ENCODE results near the gene TTC3. TPM values are rescaled to one million over a fixed set of nuclear protein-coding genes. Genes with fewer than 3 reads are reported as not detected.
"Not testable (repeated sequence)": the region's sequence is repeated elsewhere in the genome, so short reads cannot be mapped to it uniquely, and the experiment has no call there.

Gene TTC3
- total RNA-seq, 1 donor from 2014 or later = 44.3 TPM

DNA sequence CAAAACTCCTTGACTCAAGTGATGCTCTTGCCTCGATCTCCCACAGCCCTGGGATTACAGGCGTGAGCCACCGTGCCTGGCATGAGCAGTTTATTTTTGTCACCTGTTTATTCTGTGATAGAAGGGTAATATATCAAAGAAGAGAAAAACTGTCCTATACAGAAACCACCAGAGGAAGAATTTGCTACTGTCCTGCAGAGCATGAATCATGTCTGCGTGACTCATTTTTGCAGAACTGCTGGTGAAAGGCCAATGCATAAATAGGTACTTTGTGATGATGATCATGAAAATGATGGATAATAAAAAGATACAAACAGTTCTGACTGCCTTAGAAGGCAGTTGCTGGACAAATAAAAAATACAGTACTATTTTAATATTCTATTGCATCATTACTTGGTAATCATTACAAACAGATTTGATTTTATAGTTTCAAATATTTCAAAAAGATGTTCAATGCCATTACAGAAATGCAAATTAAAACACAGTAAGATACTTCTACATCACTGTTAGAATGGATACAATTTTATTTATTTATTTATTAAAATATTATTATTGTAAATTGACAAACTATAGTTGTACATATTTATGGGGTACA lies 40.1 kb upstream of the TTC3 start:
- no peak for DNase-seq
- Histone ChIP-seq H3K9me3 (replicated peaks) (no peaks in the 10 kb centered on the region), H3K27me3 (ENCODE audit: low read depth) (peaks cover 24% of the 10 kb centered on the region), H3K4me1 (no peaks in the 10 kb centered on the region), H3K27ac (replicated peaks) (no peak overlapping the region), H3K36me3 (no peaks in the 10 kb centered on the region), H3K4me3 (no peak overlapping the region)
- intact Hi-C loops (cut with micrococcal nuclease) = no loop called here
- TF ChIP-seq, protein P1, sequence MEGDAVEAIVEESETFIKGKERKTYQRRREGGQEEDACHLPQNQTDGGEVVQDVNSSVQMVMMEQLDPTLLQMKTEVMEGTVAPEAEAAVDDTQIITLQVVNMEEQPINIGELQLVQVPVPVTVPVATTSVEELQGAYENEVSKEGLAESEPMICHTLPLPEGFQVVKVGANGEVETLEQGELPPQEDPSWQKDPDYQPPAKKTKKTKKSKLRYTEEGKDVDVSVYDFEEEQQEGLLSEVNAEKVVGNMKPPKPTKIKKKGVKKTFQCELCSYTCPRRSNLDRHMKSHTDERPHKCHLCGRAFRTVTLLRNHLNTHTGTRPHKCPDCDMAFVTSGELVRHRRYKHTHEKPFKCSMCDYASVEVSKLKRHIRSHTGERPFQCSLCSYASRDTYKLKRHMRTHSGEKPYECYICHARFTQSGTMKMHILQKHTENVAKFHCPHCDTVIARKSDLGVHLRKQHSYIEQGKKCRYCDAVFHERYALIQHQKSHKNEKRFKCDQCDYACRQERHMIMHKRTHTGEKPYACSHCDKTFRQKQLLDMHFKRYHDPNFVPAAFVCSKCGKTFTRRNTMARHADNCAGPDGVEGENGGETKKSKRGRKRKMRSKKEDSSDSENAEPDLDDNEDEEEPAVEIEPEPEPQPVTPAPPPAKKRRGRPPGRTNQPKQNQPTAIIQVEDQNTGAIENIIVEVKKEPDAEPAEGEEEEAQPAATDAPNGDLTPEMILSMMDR (IDR thresholded peaks at IDR 0.05; ENCODE audit: borderline replicate concordance) = no peak

- H3K36me3 ChIP-seq; intact Hi-C loops (cut with micrococcal nuclease); H3K4me3 ChIP-seq; DNase-seq; H3K9me3 ChIP-seq (replicated peaks); H3K27ac ChIP-seq (replicated peaks); H3K4me1 ChIP-seq: not testable (repeated sequence)
- H3K27me3 ChIP-seq (ENCODE audit: low read depth) = peaks cover 19% of the 10 kb centered on the region
Measured at GRCh38 chr21:37034394-37034793, 38.7 kb upstream of the TTC3 start.

- Histone ChIP-seq H3K36me3 (no peaks in the 10 kb centered on the region), H3K4me1 (no peaks in the 10 kb centered on the region), H3K27me3 (ENCODE audit: low read depth) (peaks cover 19% of the 10 kb centered on the region), H3K27ac (replicated peaks) (no peak overlapping the region), H3K4me3 (no peak overlapping the region), H3K9me3 (replicated peaks) (no peaks in the 10 kb centered on the region)
- intact Hi-C loops (cut with micrococcal nuclease) = no loop called here
- TF ChIP-seq, protein P1 (IDR thresholded peaks at IDR 0.05; ENCODE audit: borderline replicate concordance) = no peak
- no peak for DNase-seq
Measured at GRCh38 chr21:37036177-37036576, 36.9 kb upstream of the TTC3 start.

DNA sequence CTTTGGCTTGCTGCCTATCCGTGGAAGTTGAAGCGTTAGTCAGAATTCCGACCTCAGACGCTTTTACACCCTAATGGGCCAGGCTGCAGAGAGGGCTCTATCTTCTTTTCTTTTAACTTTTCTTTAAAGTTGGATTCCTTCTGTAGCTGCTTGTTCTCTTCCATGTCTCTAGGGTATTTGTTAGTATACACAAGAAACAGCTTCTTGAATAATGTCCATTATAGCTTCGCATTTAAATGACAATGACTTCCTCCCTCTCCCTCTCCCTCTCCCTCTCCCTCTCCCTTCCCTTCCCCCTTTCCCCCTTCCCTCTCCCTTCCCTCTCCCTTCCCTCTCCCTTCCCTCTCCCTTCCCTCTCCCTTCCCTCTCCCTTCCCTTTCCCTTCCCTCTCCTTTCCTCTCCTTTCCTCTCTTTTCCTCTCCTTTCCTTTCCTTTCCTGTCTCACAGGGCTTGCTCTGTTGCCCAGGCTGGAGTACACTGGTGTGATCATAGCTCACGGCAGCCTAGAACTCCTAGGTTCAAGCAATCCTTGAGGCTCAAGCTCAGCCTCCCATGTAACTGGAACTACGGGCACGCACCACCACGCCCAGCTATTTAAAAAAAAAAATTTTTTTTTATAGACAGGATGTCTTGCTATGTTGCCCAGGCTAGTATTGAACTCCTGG lies 33.5 kb upstream of the TTC3 start:
- no peaks in the 10 kb centered on the region for H3K36me3 ChIP-seq
- H3K27me3 ChIP-seq (ENCODE audit: low read depth) = no peaks in the 10 kb centered on the region
- no peak overlapping the region for H3K4me3 ChIP-seq
- no peaks in the 10 kb centered on the region for H3K4me1 ChIP-seq
- DNase-seq = no peak
- intact Hi-C loops (cut with micrococcal nuclease) = no loop called here
- TF ChIP-seq, protein P1 (IDR thresholded peaks at IDR 0.05; ENCODE audit: borderline replicate concordance) = no peak
- H3K27ac ChIP-seq (replicated peaks) = no peak overlapping the region
- H3K9me3 ChIP-seq (replicated peaks) = no peaks in the 10 kb centered on the region

GRCh38 chr21:37040212-37040611 lies 32.8 kb upstream of the TTC3 start:
- no peak for DNase-seq
- Histone ChIP-seq H3K27ac (replicated peaks) (no peak overlapping the region), H3K4me1 (no peaks in the 10 kb centered on the region), H3K4me3 (no peak overlapping the region), H3K27me3 (ENCODE audit: low read depth) (no peaks in the 10 kb centered on the region), H3K9me3 (replicated peaks) (no peaks in the 10 kb centered on the region), H3K36me3 (no peaks in the 10 kb centered on the region)
- TF ChIP-seq, protein P1 (IDR thresholded peaks at IDR 0.05; ENCODE audit: borderline replicate concordance) = no peak
- intact Hi-C loops (cut with micrococcal nuclease) = no loop called here

- intact Hi-C loops (cut with micrococcal nuclease) = no loop called here
- no peaks in the 10 kb centered on the region for H3K4me1 ChIP-seq
- DNase-seq = no peak
- no peaks in the 10 kb centered on the region for H3K9me3 ChIP-seq (replicated peaks)
- no peak overlapping the region for H3K27ac ChIP-seq (replicated peaks)
- TF ChIP-seq, protein P1 (IDR thresholded peaks at IDR 0.05; ENCODE audit: borderline replicate concordance) = no peak
- H3K4me3 ChIP-seq = no peak overlapping the region
- no peaks in the 10 kb centered on the region for H3K36me3 ChIP-seq
- H3K27me3 ChIP-seq (ENCODE audit: low read depth) = peaks cover 4% of the 10 kb centered on the region
Measured at GRCh38 chr21:37041706-37042271, 31.3 kb upstream of the TTC3 start.
